ENCODE results near the gene PLCE1. TPM values are rescaled to one million over a fixed set of nuclear protein-coding genes. Genes with fewer than 3 reads are reported as not detected.

PLCE1 gene
- total and polyA plus RNA-seq, 2 of the 8 experiments (the other 6 are each of a cell fraction or from before 2014, with no cell fraction given), result 0.05 to 0.06 TPM

DNA sequence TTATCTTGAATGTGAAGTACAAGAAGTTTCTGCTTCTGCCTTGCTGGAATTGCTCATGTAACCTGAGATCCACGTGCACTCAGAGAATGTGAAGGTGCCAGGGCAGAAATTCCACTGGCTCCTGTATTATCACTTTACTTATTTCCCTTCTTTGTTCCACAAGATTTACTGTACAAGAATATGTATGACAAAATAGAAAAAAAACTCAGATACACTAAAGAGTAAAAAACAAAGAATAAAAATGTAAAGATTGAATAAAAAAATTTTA lies 43.0 kb downstream of the PLCE1 start:
- H4K20me1 ChIP-seq (replicated peaks in 1 of 2; ENCODE audit: control insufficient read depth in 1 of 2, insufficient read depth in 2 of 2, low read length in 2 of 2), result no peaks in the 10 kb centered on the region
- no peaks in the 10 kb centered on the region for H3K23me2 ChIP-seq (ENCODE audit: low read depth, low read length)
- CTCF ChIA-PET (ENCODE audit: partially characterized antibody), result interaction anchor here (1.3 kb wide), 1 partner anchor 21 kb away, joined by 3 read pairs; no protein-coding TSS in a partner anchor
- H3K4me3 ChIP-seq (ENCODE audit: extremely low read depth in 1 of 4, insufficient read depth in 2 of 4, low read depth in 3 of 4, low read length in 4 of 4), result no peak overlapping the region
- H3K4me2 ChIP-seq (ENCODE audit: insufficient read depth in 1 of 2, low read depth in 2 of 2, low read length in 2 of 2), result no peak overlapping the region
- H2AK5ac ChIP-seq (ENCODE audit: low read depth, low read length), result no peak overlapping the region
- H4K8ac ChIP-seq (ENCODE audit: extremely low read depth, insufficient read depth, low read length), result no peak overlapping the region
- no peak overlapping the region for H4K91ac ChIP-seq (replicated peaks; ENCODE audit: insufficient read length, low read length)
- no peak overlapping the region for H3K23ac ChIP-seq (ENCODE audit: insufficient read length)
- FAIRE-seq (no peak), DNase-seq (ENCODE audit: low read depth in 1 of 2, low spot score in 2 of 2) (no peak)
- no peaks in the 10 kb centered on the region for H3K27me3 ChIP-seq (replicated peaks in 1 of 4; ENCODE audit: control insufficient read depth in 3 of 4, extremely low read depth in 1 of 4, insufficient read depth in 3 of 4, low read length in 3 of 4)
- no peaks in the 10 kb centered on the region for H3K79me2 ChIP-seq (ENCODE audit: control insufficient read depth in 1 of 2, insufficient read depth in 2 of 2, low read length in 2 of 2)
- no peak overlapping the region for H3K14ac ChIP-seq (ENCODE audit: insufficient read length)
- H4K5ac ChIP-seq (ENCODE audit: insufficient read length, low read depth, low read length), result no peak overlapping the region
- no peak overlapping the region for H2BK12ac ChIP-seq (ENCODE audit: low read depth, low read length)
- H2AFZ ChIP-seq (ENCODE audit: low read length), result no peak overlapping the region
- H2BK120ac ChIP-seq (replicated peaks; ENCODE audit: low read depth, low read length), result no peak overlapping the region
- no peak overlapping the region for H3K18ac ChIP-seq (ENCODE audit: extremely low read depth, low read length)
- POLR2A ChIA-PET (ENCODE audit: partially characterized antibody), result no interaction called here
- H2BK15ac ChIP-seq (ENCODE audit: low read length), result no peak overlapping the region
- H3K56ac ChIP-seq (replicated peaks; ENCODE audit: insufficient read length, low read depth, low read length), result no peak overlapping the region
- no peaks in the 10 kb centered on the region for H3K36me3 ChIP-seq (ENCODE audit: control insufficient read depth in 2 of 4, insufficient read depth in 4 of 4, low read length in 3 of 4)
- no peak overlapping the region for H3K9ac ChIP-seq (replicated peaks in 1 of 4; ENCODE audit: extremely low read depth in 1 of 4, low read depth in 3 of 4, low read length in 3 of 4)
- 33% methylated on average over 1 of the region's 1 CpG; no CpG with 5 or more reads in 1 of the 2 experiments for WGBS, 2 experiments (ENCODE audit: extremely low coverage in 1 of 2, insufficient coverage in 1 of 2, insufficient read length in 1 of 2, insufficient replicate concordance in 2 of 2, low coverage in 1 of 2, low lambda C conversion rate in 2 of 2, missing lambda C conversion rate in 1 of 2)
- no peak overlapping the region for H2BK5ac ChIP-seq (ENCODE audit: low read depth, low read length)
- no peaks in the 10 kb centered on the region for H3K9me3 ChIP-seq (ENCODE audit: insufficient read depth in 2 of 2, low read depth in 1 of 2, low read length in 1 of 2)
- peaks cover 0 to 3% (median 0%) of the 10 kb centered on the region in 4 experiments; a peak in 1 of 7 replicates for H3K4me1 ChIP-seq (replicated peaks in 1 of 4; ENCODE audit: control insufficient read depth in 3 of 4, insufficient read depth in 4 of 4, low read length in 3 of 4)
- H2BK20ac ChIP-seq (ENCODE audit: low read length), result no peak overlapping the region
- no peaks in the 10 kb centered on the region for H3K79me1 ChIP-seq (ENCODE audit: low read depth, low read length)
- H3K27ac ChIP-seq (ENCODE audit: low read depth, low read length), result no peak overlapping the region
- no peak overlapping the region for H3K4ac ChIP-seq (replicated peaks; ENCODE audit: insufficient read length, low read depth, low read length)
- TF ChIP-seq ZNF274 (IDR thresholded peaks at IDR 0.05; ENCODE audit: borderline replicate concordance, extremely low read depth, low read length) (no peak), SP4 (IDR thresholded peaks at IDR 0.05; ENCODE audit: low read length) (no peak), TAF7 (optimal IDR thresholded peaks at IDR 0.05; ENCODE audit: borderline replicate concordance, low read depth, low read length) (no peak), EGR1 (IDR thresholded peaks at IDR 0.05; ENCODE audit: borderline replicate concordance, low read depth, low read length) (no peak), HDAC6 (IDR thresholded peaks at IDR 0.05; ENCODE audit: low read depth, low read length) (no peak), RAD21 (IDR thresholded peaks at IDR 0.05 in 1 of 2, conservative IDR thresholded peaks at IDR 0.05 in 1 of 2; ENCODE audit: low read depth in 2 of 2, low read length in 2 of 2) (no peak), RFX5 (IDR thresholded peaks at IDR 0.05; ENCODE audit: borderline replicate concordance, low read depth, low read length) (no peak), SIN3A (conservative IDR thresholded peaks at IDR 0.05 in 1 of 2, IDR thresholded peaks at IDR 0.05 in 1 of 2; ENCODE audit: low read depth in 1 of 2, low read length in 2 of 2) (no peak)
- TF ChIP-seq, protein P1, sequence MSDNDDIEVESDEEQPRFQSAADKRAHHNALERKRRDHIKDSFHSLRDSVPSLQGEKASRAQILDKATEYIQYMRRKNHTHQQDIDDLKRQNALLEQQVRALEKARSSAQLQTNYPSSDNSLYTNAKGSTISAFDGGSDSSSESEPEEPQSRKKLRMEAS (IDR thresholded peaks at IDR 0.05), result no peak
- TF ChIP-seq, protein P2, sequence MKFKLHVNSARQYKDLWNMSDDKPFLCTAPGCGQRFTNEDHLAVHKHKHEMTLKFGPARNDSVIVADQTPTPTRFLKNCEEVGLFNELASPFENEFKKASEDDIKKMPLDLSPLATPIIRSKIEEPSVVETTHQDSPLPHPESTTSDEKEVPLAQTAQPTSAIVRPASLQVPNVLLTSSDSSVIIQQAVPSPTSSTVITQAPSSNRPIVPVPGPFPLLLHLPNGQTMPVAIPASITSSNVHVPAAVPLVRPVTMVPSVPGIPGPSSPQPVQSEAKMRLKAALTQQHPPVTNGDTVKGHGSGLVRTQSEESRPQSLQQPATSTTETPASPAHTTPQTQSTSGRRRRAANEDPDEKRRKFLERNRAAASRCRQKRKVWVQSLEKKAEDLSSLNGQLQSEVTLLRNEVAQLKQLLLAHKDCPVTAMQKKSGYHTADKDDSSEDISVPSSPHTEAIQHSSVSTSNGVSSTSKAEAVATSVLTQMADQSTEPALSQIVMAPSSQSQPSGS (IDR thresholded peaks at IDR 0.05; ENCODE audit: low read length), result no peak

Data from H1 (cell line).